GM12865 (cell line): ENCODE data around the gene FAM167B.

Source experiments
- DNase-seq: peaks from one replicate; pipeline ENCODE4 v3.0.0; 2010; ENCODE audit warnings: low read depth
- H3K4me3 ChIP-seq: 2 replicates; pipeline ENCODE4 v1.5.1; 2011; ENCODE audit warnings: mild to moderate bottlenecking, low read depth, low read length, control low read depth
- TF ChIP-seq, protein P1 (sequence below): IDR thresholded peaks from 2 replicates; pipeline ENCODE4 v1.5.1; 2011; ENCODE audit warnings: low read length, control low read depth, low read depth, inconsistent platforms; ENCODE audit not compliant: insufficient read depth; ENCODE audit errors: missing control alignments

FAM167B gene

DNA sequence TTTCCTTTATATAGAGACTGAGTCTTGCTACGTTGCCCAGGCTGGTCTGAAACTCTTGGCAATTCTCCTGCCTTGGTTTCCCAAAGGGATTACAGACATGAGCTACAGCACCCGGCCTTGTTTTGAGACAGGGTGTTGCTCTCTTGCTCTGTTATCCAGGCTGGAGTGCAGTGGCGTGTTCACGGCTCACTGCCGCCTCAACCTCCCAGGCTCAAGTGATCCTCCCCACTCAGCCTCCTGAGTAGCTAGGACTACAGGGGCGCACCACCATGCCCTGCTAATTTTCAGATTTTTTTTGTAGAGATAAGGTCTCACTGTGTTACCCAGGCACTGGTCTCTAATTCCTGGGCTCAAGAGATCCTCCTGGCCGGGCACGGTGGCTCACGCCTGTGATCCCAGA lies 18.8 kb downstream of the FAM167B start:
- no peak for DNase-seq
- TF ChIP-seq, protein P1, sequence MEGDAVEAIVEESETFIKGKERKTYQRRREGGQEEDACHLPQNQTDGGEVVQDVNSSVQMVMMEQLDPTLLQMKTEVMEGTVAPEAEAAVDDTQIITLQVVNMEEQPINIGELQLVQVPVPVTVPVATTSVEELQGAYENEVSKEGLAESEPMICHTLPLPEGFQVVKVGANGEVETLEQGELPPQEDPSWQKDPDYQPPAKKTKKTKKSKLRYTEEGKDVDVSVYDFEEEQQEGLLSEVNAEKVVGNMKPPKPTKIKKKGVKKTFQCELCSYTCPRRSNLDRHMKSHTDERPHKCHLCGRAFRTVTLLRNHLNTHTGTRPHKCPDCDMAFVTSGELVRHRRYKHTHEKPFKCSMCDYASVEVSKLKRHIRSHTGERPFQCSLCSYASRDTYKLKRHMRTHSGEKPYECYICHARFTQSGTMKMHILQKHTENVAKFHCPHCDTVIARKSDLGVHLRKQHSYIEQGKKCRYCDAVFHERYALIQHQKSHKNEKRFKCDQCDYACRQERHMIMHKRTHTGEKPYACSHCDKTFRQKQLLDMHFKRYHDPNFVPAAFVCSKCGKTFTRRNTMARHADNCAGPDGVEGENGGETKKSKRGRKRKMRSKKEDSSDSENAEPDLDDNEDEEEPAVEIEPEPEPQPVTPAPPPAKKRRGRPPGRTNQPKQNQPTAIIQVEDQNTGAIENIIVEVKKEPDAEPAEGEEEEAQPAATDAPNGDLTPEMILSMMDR = no peak
- no peak overlapping the region for H3K4me3 ChIP-seq

- DNase-seq = peak; percentile 29
- H3K4me3 ChIP-seq = no peak overlapping the region
- TF ChIP-seq, protein P1 = no peak
Measured at GRCh38 chr1:32266921-32267591, 20.0 kb downstream of the FAM167B start.

DNA sequence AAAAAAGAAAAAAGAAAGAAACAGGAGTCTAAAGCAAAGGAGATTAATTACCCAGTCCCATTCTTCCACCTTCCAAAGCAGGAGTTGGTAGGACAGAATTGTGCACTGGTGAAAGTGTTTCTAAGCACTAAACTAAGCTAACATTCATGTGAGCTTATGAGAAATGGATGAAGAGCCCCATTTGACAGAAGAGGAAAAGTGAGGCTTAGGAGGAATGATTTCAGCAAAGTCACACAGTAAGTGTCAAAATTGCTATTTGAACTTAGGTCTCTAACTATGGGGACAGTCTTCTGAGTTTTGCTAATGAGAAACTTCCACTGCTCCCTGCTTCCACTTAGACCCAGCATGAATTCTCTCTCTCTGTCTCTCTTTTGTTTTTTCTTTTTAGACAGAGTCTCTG lies 22.7 kb downstream of the FAM167B start:
- DNase-seq = no peak
- TF ChIP-seq, protein P1 = no peak
- H3K4me3 ChIP-seq = no peak overlapping the region

GRCh38 chr1:32272557-32273390 lies 25.8 kb downstream of the FAM167B start:
- TF ChIP-seq, protein P1 = no peak
- DNase-seq = no peak
- H3K4me3 ChIP-seq = no peak overlapping the region

- no peak overlapping the region for H3K4me3 ChIP-seq
- TF ChIP-seq, protein P1 = no peak
- DNase-seq = no peak
Measured at GRCh38 chr1:32273391-32274208, 26.6 kb downstream of the FAM167B start.

- H3K4me3 ChIP-seq = no peak overlapping the region
- DNase-seq = no peak
- TF ChIP-seq, protein P1 = no peak
Measured at GRCh38 chr1:32274646-32275340, 27.8 kb downstream of the FAM167B start.
